HG03571 (cell line): ENCODE results near the gene PRDM16.

ENCODE experiments used
- ATAC-seq: cut with Tn5 transposase; IDR thresholded peaks from one replicate; pipeline ENCODE4 v1.9.1; 2021; ENCODE audit not compliant: unreplicated experiment

Gene PRDM16

DNA sequence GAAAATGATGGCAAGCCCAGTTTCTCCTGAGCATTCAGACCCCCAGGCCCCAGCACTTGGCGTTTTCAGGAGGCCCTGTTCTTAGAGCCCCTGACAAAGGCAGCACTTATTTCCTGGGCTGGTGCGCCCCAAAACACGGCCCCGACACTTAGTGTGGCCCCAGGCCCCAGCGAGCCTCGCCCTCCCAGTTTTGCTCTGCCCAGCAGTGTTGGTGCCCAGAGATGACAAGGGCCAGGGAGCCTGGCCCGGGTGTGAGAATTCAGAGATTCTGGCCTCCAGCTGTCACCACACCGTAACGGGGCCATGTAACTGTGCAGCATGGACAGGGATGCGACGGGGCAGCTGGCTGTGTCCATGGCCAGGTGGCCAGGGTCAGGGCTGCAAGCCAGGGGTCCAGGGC, 367.4 kb downstream of the PRDM16 start:
- ATAC-seq = no peak

DNA sequence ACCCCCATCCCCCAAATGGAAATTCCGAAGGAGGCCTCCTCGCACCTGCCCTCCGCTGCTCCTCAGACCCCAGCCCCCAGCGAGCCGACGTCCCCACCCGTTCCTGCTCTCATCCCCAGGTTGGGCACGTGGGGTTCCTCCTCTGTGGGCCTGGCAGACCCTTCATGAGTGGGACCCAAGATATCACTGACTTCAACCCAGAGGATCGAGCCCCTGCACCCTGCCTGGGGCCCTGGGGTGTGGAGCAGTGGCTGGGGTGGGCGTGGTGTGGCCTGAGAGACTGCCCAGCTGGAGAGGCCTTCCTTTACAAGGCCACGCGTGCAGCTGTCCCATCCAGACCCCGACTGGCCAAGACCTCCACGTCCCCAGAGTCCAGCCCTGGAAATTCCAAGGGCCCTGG, 367.9 kb downstream of the PRDM16 start:
- ATAC-seq = no peak

DNA sequence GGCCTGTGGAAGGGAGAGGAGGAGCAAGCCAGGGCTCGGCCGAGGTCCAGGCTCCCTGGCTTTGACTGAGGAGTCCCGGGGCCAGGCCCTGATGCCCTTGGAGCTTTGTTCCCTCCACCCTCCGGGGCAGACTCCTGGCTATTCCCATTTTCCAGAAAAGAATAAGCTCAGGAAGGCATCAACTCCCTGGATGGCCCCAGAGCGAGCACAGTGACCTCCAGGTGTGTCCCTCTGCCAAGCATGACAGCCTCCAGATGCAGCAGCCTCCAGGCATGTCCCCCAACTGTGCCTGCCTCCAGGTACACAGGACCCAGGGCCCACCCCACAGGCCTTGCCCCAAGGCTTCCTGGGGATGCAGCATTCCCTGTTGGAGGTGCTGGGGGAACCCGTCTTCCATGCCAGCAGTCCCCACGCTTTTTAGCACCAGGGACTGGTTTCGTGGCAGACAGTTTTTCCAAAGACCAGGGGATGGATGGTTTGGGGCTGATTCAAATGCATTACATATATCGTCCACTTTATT, 369.7 kb downstream of the PRDM16 start:
- ATAC-seq = no peak

DNA sequence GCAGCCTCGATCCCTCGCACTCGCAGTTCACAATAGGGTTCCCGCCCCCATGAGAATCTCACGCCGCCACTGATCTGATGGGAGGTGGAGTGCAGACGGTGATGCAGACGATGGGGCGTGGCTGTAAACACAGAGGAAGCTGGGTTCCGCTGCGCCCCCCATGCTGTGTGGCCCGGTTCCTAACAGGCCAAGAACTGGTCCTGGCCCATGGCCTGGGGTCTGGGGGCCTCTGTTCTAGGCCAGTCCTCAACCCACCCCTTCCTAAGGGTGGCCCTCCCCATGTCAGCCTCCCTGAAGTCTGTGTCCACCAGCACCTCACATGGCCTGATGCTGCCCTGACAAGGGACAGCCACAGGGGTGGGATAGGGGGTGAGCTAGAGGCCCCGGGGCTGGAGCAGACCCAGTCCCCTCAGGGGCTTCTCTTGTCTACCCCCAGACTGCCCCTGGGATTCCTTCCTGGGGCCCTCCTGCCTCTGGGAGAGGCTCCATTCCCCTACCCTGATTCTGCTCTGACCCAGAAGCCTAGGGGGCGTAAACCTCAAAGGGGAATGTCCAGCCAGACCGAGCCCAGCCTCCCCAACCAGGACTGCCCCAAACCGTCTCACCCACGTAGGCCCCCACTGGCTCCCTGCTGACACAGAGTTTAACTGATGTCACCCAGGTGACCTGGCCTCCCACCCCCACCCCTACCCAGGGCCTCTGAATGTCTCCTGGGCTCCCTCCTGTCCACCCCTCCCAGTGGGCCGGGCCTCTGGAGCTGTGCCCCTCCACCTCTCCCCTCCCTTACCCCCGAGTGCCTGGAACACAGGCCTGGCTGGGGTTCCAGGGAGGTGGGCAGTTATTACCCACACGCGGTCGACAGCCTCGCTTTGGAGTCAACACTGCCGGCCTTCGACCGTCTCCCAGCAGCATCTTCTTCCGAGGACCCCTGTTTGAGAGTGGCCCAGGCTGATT, 370.6 kb downstream of the PRDM16 start:
- ATAC-seq = no peak

DNA sequence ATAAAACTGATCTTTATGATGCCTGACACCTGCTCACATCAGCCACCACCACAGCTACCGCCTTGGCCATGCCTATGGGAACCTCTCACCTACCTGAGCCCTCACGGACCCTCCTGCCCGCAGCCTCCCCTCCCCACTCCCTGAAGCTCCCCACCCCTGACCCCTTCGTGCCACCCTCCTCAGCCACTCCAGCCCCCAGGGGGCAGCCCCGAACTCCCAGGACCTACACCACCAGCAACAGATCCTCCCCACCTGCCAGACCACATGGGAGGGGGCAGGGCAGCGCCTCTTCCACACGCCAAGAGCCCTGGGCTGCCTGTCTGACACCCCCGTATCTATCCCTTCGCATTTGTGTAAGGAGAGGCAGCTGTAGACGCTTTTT, 371.3 kb downstream of the PRDM16 start:
- ATAC-seq = no peak

DNA sequence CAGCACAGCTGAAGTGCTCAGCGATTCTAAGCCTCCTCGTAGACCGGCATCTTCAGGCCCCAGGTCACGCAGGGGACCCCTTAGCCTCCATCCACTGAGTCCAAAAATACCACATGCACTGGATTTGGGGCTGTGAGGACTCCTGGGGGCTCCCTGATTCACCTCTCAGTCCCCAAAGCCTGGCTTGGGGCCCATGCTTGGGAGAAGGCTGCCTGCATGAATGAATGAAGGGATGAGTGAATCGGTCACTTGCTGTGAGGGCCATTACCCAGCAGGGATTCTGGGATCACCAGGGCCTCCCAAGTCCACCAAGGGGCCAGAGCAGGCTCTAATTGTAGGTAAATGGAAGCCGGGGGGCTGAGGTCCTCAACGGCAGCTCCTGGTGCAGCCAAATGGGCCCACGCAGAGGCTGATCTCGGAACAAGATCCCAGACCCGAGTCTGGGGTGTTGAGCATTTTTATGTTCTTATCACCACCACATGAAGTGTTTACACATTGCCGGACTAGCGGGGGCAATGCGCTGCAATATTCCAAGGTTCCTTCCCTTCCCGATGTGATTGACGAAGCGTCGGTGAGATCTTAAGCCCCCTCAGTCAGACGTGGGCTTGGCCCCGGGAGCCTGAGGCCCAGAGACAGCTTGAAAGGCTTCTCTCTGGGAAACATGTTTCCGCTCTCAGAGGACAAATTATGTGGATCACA, 371.9 kb downstream of the PRDM16 start:
- no peak for ATAC-seq

DNA sequence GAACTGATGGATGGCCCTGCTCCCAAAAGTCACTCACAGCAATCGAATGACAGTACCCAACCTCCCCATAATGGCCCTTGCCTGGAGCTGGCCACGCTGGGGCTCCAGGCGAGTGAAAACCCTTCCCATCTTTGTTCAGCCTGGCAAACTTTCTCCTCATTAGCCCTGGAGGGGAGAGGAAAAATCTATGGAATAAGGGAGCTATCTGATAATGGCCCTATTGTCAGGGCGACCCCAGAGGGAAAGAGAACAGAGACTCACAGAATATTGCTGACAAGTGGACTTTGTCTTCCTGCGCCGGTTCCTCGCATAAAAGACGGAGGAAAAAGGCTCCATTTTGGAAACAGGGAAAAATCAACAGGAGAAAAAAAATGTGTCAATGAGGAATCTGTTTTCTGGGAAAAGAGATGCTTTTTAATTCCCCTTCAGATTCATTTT, 372.4 kb downstream of the PRDM16 start:
- no peak for ATAC-seq

DNA sequence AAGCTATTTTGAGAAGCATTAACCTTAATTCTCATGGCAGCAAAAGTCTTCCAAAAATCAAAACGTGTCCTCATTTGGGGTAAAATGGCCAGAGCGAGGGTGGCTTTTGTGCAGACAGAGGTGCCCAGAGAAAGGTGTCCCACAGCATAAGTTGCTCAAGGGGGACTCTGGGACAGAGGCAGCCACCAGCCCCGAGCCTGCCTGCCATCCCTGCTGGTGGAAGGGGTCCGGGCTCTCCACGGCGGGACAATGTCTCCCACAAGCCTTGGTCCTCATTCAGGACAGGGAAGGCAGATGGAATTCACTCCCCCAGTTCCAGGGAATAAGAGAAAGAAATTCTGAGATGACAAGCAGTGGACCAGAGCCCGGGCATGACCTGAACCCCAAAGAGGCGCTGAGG, 372.9 kb downstream of the PRDM16 start:
- no peak for ATAC-seq

DNA sequence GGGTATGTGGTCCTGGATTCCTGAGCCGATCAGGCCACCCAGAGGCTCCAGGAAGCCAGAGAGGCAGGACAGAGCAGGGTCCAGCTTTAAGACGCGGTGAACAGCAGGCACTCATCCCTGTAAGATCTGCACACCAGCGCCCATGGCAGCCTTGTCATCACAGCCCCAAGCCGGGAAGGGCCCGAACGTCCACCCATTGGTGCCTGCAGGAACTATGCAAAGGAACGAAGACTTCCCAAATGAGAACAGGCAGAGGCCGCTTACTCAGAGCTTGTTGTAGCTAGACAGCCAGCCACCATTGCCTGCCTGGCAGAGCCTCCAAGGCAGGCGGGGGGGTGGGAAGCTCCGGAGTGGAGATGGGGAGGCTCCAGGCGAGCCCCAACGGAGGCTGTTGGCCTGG, 373.3 kb downstream of the PRDM16 start:
- ATAC-seq = no peak

DNA sequence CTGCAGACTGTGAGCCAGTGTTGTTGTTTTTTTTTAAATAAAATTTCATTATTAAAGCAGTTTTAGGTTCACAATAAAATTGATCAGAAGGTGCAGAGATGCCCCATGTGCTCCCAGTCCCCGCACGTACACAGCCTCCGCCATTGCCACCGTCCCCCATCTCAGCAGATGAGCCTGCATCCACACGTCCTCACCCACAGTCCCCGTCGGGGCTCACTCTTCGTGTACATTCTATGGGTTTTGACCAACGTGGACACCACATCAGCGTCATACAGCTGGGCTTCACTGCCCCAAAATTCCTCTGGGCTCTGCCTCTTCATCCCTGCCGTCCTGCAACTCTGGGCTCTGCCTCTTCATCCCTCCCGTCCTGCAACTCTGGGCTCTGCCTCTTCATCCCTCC, 373.9 kb downstream of the PRDM16 start:
- ATAC-seq = no peak

DNA sequence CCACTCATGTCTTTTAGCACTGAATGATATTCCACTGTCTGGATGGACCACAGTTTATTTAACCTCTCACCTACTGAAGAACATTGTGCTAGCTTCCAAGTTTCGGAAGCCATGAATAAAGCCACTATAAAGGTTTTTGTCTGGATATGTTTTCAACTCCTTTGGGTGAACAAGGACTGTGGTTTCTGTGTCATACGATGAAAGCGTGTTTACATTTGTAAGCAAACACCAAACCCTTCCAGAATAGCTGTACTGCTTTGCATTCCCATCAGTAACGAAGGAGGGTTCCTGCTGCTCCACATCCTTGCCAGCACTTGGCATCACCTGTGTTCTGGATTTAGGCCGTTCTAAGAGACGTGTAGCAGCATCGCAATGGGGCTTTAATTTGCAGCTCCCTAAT, 374.8 kb downstream of the PRDM16 start:
- no peak for ATAC-seq

DNA sequence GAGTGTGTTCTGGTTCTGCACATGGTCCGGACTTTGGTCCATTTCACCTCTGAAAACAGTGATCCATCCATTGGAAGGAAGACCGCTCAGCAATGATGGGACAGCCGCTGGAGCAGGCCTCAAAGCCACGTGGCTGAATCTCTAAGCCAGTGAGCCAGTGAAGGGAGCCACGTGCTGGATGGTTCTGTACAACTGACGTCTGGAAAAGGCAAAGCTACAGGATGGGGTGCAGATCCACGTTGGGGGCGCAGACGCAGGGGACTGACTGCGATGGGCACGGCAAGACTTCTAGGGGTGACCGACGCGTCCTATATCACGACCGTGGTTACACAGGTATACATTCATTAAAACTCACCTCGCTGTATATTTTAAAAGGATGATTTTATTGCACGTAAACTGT, 375.3 kb downstream of the PRDM16 start:
- no peak for ATAC-seq

DNA sequence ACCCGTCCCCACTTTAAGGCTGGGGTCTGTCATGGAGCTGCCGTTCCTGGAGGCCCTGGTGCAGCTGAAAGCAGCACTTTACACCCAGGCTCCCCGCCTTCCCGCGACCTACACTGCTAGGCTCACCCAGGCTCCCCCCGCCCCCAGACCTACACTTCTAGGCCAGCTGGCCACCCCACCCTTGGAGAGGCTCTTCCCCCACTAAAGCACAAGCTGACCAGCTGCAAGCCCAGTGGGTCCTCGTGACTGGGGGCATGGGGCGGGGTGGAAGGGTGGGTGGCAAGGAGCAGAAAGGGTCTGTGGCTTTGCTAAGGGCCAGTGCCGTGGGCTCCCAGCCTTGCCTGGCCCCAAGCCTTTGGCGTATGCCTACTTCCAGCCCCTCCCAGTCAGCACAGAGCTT, 375.7 kb downstream of the PRDM16 start:
- ATAC-seq = no peak

DNA sequence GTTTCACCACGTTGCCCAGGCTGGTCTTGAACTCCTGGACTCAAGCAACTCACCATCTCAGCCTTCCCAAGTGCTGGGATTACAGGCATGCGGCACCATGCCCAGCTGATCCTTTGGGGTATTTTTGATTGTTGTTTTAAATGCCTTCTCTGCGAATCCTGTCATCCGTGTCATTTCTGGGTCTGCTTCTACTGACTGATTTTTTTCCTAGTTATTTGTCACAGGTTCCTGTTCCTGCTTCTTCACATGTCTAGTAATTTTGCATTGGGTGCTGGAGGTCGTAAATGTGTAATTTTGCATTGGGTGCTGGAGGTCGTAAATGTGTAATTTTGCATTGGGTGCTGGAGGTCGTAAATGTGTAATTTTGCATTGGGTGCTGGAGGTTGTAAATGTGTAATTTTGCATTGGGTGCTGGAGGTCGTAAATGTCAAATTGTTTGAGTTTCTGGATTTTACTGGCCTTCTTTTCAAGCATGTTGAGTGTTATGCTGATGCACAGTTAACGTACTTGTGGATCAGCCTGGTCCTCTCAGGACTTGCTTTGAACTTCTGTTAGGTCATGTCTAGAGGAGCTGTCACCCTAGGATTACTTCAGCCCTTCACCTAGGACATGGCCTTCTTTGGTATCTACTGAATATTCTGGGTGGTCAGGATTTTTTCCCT, 381.3 kb downstream of the PRDM16 start:
- ATAC-seq = no peak

DNA sequence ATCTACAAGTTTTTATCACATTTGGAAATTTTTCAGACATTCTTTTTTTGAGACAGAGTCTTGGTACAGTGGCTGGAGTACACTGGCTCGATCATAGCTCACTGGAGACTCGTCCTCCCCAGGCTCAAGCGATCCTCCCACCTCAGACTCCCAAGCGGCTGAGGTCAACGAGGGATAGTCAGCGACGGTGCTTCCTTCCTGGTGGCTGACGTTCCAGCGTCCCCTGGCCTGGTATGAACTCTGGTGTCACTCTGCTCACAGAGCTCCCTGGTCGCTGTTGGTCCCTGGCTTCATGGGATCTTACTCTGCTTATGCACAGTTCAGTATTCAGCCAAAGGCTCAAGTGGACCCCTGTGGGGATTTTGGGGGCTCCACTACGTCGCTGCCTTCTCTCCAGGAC, 382.0 kb downstream of the PRDM16 start:
- ATAC-seq = no peak

DNA sequence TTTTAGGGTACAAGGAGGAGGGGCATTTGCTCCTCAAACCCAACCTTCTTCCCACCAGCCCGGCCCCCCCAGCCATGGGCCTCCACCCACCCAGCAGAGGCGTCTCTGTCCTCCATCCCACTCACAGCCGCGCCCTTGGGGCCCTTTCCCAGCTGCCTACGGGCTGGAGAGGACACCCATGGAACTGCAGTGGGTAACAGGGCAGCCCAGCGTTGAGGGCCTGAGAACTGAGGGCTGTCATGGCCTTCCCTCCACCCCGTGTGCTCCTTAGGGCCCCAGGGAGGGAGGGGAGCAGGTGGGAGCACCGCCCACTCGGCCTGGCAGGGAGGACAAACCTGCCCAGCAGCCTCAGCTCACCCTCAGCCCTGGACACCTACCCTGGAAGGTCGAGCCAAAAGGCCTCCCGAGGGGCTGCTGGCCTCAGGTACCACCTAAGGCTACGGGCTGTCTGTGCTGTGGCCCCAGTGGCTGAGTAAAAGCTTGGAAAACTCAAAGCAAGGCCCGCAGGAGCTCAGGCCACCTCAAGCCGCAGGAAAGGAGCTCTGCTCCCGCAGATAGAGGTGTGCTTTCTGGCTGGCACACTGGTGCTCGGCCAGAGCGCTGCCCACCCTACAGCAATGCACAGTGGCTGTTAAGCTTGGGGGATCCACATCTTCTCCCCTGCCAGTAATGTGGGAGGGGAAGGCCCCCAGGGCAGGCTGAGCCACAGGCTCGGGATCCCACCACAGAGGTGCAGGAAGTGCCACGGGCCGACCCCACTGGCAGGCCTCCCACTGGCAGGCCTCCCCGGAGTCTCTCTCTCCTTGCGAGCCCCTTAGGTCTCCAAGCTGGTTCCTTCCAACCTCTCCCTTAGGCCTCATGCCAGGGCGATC, 383.2 kb downstream of the PRDM16 start:
- ATAC-seq = no peak

DNA sequence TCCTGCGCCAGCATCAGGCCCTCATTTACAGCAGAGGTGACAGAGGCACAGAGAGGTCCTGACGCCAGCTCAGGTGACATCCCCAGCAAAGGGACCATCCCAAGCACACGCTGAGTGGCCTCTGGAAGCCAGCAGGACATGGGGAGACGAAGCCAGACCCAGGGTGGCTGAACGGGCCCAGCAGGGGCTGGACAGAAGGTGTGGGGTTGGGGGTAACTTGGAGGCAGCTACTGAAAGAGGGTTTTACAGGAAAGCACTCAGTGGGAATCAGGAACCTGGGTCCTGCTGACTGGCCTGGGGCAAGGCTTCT, 383.8 kb downstream of the PRDM16 start:
- ATAC-seq = no peak

DNA sequence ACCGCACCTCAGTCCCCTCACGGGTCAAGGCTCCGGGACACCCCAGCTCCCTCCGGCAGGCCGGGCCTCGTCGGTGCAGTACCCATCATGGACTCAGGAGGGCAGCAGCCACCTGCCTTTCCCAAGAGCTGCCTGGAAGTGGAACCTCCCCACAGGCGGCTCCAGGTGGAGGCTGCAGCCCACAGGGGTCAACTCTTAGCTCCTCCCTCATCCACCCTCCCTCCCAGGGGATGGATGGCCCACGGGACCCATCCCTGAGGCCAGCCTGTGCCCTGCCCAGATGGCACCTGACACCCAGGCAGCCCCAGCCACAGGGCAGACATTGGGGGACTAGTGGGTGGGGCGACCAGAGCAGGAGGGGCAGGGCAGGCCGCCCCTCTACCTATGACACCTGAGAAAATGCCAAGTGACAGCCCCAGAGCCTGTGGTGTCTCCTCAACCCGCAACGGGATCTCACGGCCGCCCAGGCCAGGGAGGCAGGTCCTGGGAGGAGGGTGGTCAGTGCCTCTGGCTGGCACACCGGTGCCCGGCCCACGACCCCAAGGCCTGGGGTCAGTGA, 384.3 kb downstream of the PRDM16 start:
- no peak for ATAC-seq

DNA sequence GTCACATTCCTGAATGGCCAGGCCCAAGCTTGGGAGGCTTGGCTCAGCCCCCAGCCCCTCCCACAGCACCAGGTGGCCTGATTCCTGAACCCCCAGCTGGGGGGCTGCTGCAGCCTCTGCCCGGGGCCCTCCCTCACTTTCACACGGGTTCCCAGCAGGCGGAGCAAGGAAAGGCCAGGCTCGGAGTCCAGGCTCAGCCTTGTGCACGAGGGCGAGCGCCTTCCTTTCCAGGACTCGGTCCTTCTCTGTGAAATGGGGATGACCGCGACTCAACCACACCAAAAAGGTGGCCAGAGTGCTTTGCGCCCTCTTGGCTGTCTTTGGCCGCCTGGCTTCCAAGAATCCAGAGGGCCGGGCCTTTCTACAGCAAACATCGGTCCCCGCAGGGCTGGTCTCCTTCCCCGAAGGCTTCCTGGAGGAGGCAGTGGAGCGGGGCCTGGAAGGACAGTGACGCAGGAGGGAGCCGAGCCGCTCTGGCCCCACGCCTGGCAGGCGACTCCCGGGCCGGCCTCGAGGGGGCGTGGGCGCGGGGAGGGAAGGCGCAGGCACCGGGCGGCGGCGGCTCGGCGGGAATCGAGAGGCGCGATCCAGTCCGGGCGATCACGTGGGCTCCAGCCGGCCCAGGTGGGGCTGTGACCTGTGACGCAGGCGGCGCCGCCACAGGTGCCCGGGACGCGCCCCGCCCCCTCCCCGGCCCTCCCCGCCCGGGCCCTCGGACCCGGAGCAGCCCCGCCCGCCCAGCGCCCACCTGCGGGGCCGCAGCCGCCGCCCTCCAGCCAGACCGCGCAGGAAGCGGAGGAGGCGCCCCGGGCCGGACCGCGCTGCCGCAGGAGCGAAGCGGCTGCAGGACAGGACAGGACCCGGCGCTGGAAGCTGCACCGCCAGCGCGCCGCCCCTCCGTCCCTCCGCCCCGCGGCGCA, 385.1 kb downstream of the PRDM16 start, which contains the start of gene ARHGEF16:
ARHGEF16 (plus strand) TSS at position 775 of the 920 bp plus-strand sequence. CDS start 8,420 bp downstream, outside the sequence.
- ATAC-seq = no peak
